IMR-90 (cell line): ENCODE measurements around the gene HCRTR1. TPM values are rescaled to one million over a fixed set of nuclear protein-coding genes. Genes with fewer than 3 reads are reported as not detected.

Source experiments
- ATAC-seq: fragments of 200-7000 bp; cut with Tn5 transposase; 2 replicates; pipeline ENCODE4 v1.9.1; 2020; ENCODE audit warnings: low read depth, mild to moderate bottlenecking, moderate library complexity
- BruUV-seq: library from RNA; stranded (reverse); fragments of 400-500 nt; replicated peaks from 2 replicates; lab custom pipeline; 2021; lab: Mats Ljungman, UMichigan
- CTCF ChIA-PET: fragments of 300-600 bp; formaldehyde crosslinking; extraction: SDS; loops from one replicate; lab custom pipeline; 2021; ENCODE audit warnings: antibody characterized with exemption; lab: Yijun Ruan, JAX
- POLR2A ChIA-PET: fragments of 300-600 bp; sonication (Branson Sonifier 250); formaldehyde crosslinking; loops from one replicate; lab custom pipeline; 2022; ENCODE audit warnings: antibody characterized with exemption; ENCODE audit not compliant: unreplicated experiment; lab: Charles Lee
- DNase-seq: peaks from one replicate; pipeline ENCODE4 v3.0.0; 2013
- H2AFZ ChIP-seq: replicated peaks from 2 replicates; pipeline ENCODE3; 2013; ENCODE audit warnings: low read length, mild to moderate bottlenecking; ENCODE audit not compliant: poor library complexity
- H2AK5ac ChIP-seq: 2 replicates; pipeline ENCODE4 v1.6.1; 2013; ENCODE audit warnings: low read depth, low read length, inconsistent platforms
- H2AK9ac ChIP-seq: replicated peaks from 2 replicates; pipeline ENCODE3; 2013; ENCODE audit warnings: mild to moderate bottlenecking, low read depth, low read length, moderate library complexity; ENCODE audit not compliant: poor library complexity
- H2BK120ac ChIP-seq: 2 replicates; pipeline ENCODE4 v1.6.1; 2013; ENCODE audit warnings: low read depth, low read length, inconsistent platforms
- H2BK15ac ChIP-seq: 3 replicates; pipeline ENCODE4 v1.6.1; 2013; ENCODE audit warnings: low read depth, low read length, inconsistent platforms
- H2BK20ac ChIP-seq: 2 replicates; pipeline ENCODE4 v1.6.1; 2013; ENCODE audit warnings: low read depth, mild to moderate bottlenecking, inconsistent platforms, low read length, moderate library complexity
- H2BK5ac ChIP-seq: 2 replicates; pipeline ENCODE4 v1.6.1; 2013; ENCODE audit warnings: mild to moderate bottlenecking, low read depth, low read length, inconsistent platforms; ENCODE audit not compliant: poor library complexity, severe bottlenecking
- H3K14ac ChIP-seq: replicated peaks from 2 replicates; pipeline ENCODE4 v1.6.1; 2013; ENCODE audit warnings: low read depth, low read length, inconsistent platforms
- H3K18ac ChIP-seq: 2 replicates; pipeline ENCODE4 v1.6.1; 2013; ENCODE audit warnings: low read depth, low read length, control low read depth
- H3K23ac ChIP-seq: 2 replicates; pipeline ENCODE4 v1.6.1; 2013; ENCODE audit warnings: low read depth, low read length, inconsistent platforms
- H3K27ac ChIP-seq: 2 replicates; pipeline ENCODE4 v1.5.1; 2013; ENCODE audit warnings: mild to moderate bottlenecking, control low read depth, low read length; ENCODE audit not compliant: insufficient read depth
- H3K27me3 ChIP-seq: 2 replicates; pipeline ENCODE4 v1.6.1; 2013; ENCODE audit warnings: low read length; ENCODE audit not compliant: control insufficient read depth, insufficient read depth
- H3K36me3 ChIP-seq: 2 replicates; pipeline ENCODE4 v1.6.1; 2013; ENCODE audit warnings: low read length, mixed read lengths; ENCODE audit not compliant: control insufficient read depth, insufficient read depth
- H3K4ac ChIP-seq: 2 replicates; pipeline ENCODE4 v1.6.1; 2013; ENCODE audit warnings: low read depth, low read length, inconsistent platforms
- H3K4me1 ChIP-seq: 2 replicates; pipeline ENCODE4 v1.6.1; 2013; ENCODE audit warnings: low read length, mixed read lengths; ENCODE audit not compliant: control insufficient read depth, insufficient read depth
- H3K4me2 ChIP-seq: 2 replicates; pipeline ENCODE4 v1.6.1; 2013; ENCODE audit warnings: low read depth, mild to moderate bottlenecking, control low read depth, low read length, moderate library complexity
- H3K4me3 ChIP-seq: 2 replicates; pipeline ENCODE4 v1.5.1; 2013; ENCODE audit warnings: low read depth, mild to moderate bottlenecking, control low read depth, low read length, moderate library complexity; ENCODE audit not compliant: insufficient read depth
- H3K56ac ChIP-seq: 2 replicates; pipeline ENCODE4 v1.6.1; 2013; ENCODE audit warnings: low read length, inconsistent platforms; ENCODE audit not compliant: insufficient read depth; ENCODE audit errors: extremely low read depth
- H3K79me1 ChIP-seq, 2 experiments: 2 replicates each; pipeline ENCODE4 v1.6.1; 2013; ENCODE audit warnings: low read length in 2 of 2, inconsistent platforms in 1 of 2, low read depth in 1 of 2
- H3K9ac ChIP-seq: 2 replicates; pipeline ENCODE4 v1.6.1; 2013; ENCODE audit warnings: low read depth, low read length, control low read depth
- H3K9me1 ChIP-seq: 2 replicates; pipeline ENCODE4 v1.6.1; 2013; ENCODE audit warnings: low read length, inconsistent platforms; ENCODE audit not compliant: insufficient read depth
- H3K9me3 ChIP-seq: 2 replicates; pipeline ENCODE4 v1.6.1; 2013; ENCODE audit warnings: low read length; ENCODE audit not compliant: control insufficient read depth, insufficient read depth
- H4K20me1 ChIP-seq: 2 replicates; pipeline ENCODE4 v1.6.1; 2013; ENCODE audit warnings: low read length, inconsistent platforms; ENCODE audit not compliant: insufficient read depth
- H4K5ac ChIP-seq: 2 replicates; pipeline ENCODE4 v1.6.1; 2013; ENCODE audit warnings: mild to moderate bottlenecking, low read depth, low read length, control low read depth
- H4K8ac ChIP-seq, 2 experiments: 2 replicates each; pipeline ENCODE4 v1.6.1; 2013; ENCODE audit warnings: low read depth in 2 of 2, low read length in 2 of 2, control low read depth in 1 of 2, inconsistent platforms in 1 of 2
- H4K91ac ChIP-seq: 2 replicates; pipeline ENCODE4 v1.6.1; 2013; ENCODE audit warnings: low read depth, low read length, inconsistent platforms; ENCODE audit not compliant: insufficient read depth
- CHD1 ChIP-seq: IDR thresholded peaks from 2 replicates; pipeline ENCODE4 v1.6.1; 2012; ENCODE audit warnings: low read depth, low read length, improper control_type of control experiment
- ELK1 ChIP-seq: fragments of 150-350 bp; IDR thresholded peaks from 2 replicates; pipeline ENCODE4 v1.6.1; 2016; ENCODE audit warnings: low read depth, mild to moderate bottlenecking, low read length, moderate library complexity, borderline replicate concordance
- FOS ChIP-seq: fragments of 150-350 bp; IDR thresholded peaks from 2 replicates; pipeline ENCODE4 v1.6.1; 2016; ENCODE audit warnings: low read depth, low read length
- MAFK ChIP-seq: IDR thresholded peaks from 2 replicates; pipeline ENCODE4 v1.6.1; 2012; ENCODE audit warnings: low read depth, low read length, improper control_type of control experiment
- MXI1 ChIP-seq: IDR thresholded peaks from 2 replicates; pipeline ENCODE4 v1.6.1; 2012; ENCODE audit warnings: low read depth, mild to moderate bottlenecking, low read length, moderate library complexity, borderline replicate concordance
- NFE2L2 ChIP-seq: fragments of 150-350 bp; IDR thresholded peaks from 2 replicates; pipeline ENCODE4 v1.6.1; 2016; ENCODE audit warnings: low read depth, mild to moderate bottlenecking, low read length
- POLR2A ChIP-seq: IDR thresholded peaks from 2 replicates; pipeline ENCODE4 v1.6.1; 2012; ENCODE audit warnings: mild to moderate bottlenecking, low read depth, low read length
- RAD21 ChIP-seq: IDR thresholded peaks from 2 replicates; pipeline ENCODE4 v1.6.1; 2012; ENCODE audit warnings: low read length, improper control_type of control experiment
- RCOR1 ChIP-seq: IDR thresholded peaks from 2 replicates; pipeline ENCODE4 v1.6.1; 2012; ENCODE audit warnings: mild to moderate bottlenecking, low read length, improper control_type of control experiment; ENCODE audit not compliant: insufficient replicate concordance
- RFX5 ChIP-seq: IDR thresholded peaks from 2 replicates; pipeline ENCODE4 v1.8.0; 2012; ENCODE audit warnings: low read depth, mild to moderate bottlenecking, low read length, moderate library complexity
- SMC3 ChIP-seq: fragments of 150-350 bp; IDR thresholded peaks from 2 replicates; pipeline ENCODE4 v1.6.1; 2016; ENCODE audit warnings: low read depth, mild to moderate bottlenecking, antibody characterized with exemption, low read length, moderate library complexity
- WGBS, 2 experiments: methylation state at CpG; one replicate each; pipeline versions ENCODE4 v1.1.5 to v1.1.7; 2013; ENCODE audit warnings: missing lambda C conversion rate in 2 of 2; ENCODE audit not compliant: insufficient read length in 1 of 2; ENCODE audit errors: extremely low coverage in 2 of 2; 5-methylcytosine and 5-hydroxymethylcytosine counted together
- dilution Hi-C: fragments of 300-500 bp; cut with HindIII; formaldehyde crosslinking; loops from one replicate; pipeline ENCODE4 v1.14.3; 2018; ENCODE audit warnings: low sequenced_read_pairs; ENCODE audit not compliant: unreplicated experiment
- in situ Hi-C: fragments of 300-500 bp; cut with MboI; formaldehyde crosslinking; loops from 3 replicates; pipeline ENCODE4 v1.14.3; 2019; ENCODE audit warnings: low sequenced_read_pairs, inconsistent platforms, mixed read lengths
- intact Hi-C: fragments of 100-400 bp; cut with micrococcal nuclease; formaldehyde crosslinking; loops from 2 replicates; pipeline ENCODE4 v1.10.0; 2022
- polyA plus RNA-seq, 3 experiments: library from polyadenylated mRNA; depleted of rRNA; stranded (reverse); fragments of >200 nt; gene quantifications; 2 replicates each; pipeline ENCODE4 v1.2.3, GENCODE V29; 2012; ENCODE audit warnings: low replicate concordance in 1 of 3
- total RNA-seq: library from RNA; depleted of rRNA; stranded (reverse); fragments of >200 nt; gene quantifications from 2 replicates; pipeline ENCODE4 v1.2.3, GENCODE V29; 2012
- TF ChIP-seq, protein P1 (sequence below): conservative IDR thresholded peaks from 2 replicates; pipeline ENCODE4 v1.5.1; 2012; ENCODE audit warnings: mild to moderate bottlenecking, low read depth, low read length, improper control_type of control experiment

HCRTR1 gene
- total and polyA plus RNA-seq, 2 of the 4 experiments (the other 2 are of a cell fraction): not detected

DNA sequence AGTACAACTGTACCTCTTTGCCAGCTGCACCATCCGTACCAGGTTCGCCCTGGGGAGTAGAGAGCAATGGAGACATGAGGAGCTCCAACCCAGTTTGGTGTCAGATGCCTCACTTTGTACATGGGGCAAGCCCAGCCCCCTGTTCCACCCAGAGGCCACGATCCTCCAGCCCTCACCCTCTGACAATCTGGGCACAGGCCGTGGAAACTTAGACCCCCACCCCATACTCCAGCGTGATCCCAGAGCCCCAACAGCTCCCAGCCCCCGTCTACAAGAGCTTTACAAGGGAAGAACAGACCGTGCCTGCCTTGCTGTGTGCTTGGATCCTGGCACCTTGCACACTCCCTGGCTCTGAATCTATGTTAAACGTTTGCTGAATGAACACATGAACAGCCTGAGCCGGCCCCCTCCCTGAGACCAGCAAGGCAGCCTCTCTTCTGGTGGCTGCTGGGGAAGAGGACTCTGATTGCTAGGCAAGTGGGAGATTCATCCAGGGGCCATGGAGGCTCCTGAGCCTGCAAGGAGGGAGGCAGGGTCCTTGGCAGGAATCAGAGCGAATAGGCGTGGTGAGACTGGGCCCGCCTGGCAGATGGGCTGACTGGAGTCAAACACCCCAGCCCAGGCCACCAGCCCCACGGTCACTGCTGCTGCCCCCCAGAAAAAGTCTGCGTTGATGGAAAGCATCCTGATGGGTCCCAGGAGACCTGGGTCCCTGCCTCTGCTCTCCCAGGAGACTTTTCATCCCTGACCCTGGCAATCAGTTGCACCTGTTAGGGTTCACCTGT is 39.7 kb downstream of the HCRTR1 start:
- H3K79me1 ChIP-seq: no peaks in the 10 kb centered on the region; a peak in 1 of 4 replicates
- BruUV-seq: no TSS peak
- H4K8ac ChIP-seq: no peak overlapping the region
- ATAC-seq (no peak), DNase-seq (no peak)
- H2BK15ac ChIP-seq: no peak overlapping the region
- H4K91ac ChIP-seq: no peak overlapping the region
- H3K9me3 ChIP-seq: no peaks in the 10 kb centered on the region
- in situ Hi-C loops: no loop called here
- no peak overlapping the region for H3K9ac ChIP-seq
- H2BK120ac ChIP-seq: no peak overlapping the region
- ChIA-PET CTCF (interaction anchor here (1.0 kb wide), 1 partner anchor 92 kb away, joined by 3 read pairs; no protein-coding TSS in a partner anchor), POLR2A (no interaction called here)
- no peaks in the 10 kb centered on the region for H3K4me1 ChIP-seq
- dilution Hi-C loops: no loop called here
- no peak overlapping the region for H2AK5ac ChIP-seq
- peaks cover 82% of the 10 kb centered on the region for H3K36me3 ChIP-seq
- no peak overlapping the region for H2BK5ac ChIP-seq
- H3K4me2 ChIP-seq: no peak overlapping the region
- H3K9me1 ChIP-seq: no peaks in the 10 kb centered on the region
- intact Hi-C loops: no loop called here
- H3K4ac ChIP-seq: no peak overlapping the region
- no peak overlapping the region for H2AK9ac ChIP-seq
- no peak overlapping the region for H4K5ac ChIP-seq
- no peak overlapping the region for H3K18ac ChIP-seq
- WGBS, 2 experiments: 85% methylated on average over 9 of the region's 14 CpGs; no CpG with 5 or more reads in 1 of the 2 experiments
- H3K27ac ChIP-seq: no peak overlapping the region
- H2BK20ac ChIP-seq: no peak overlapping the region
- H3K23ac ChIP-seq: no peak overlapping the region
- H3K14ac ChIP-seq: no peak overlapping the region
- H4K20me1 ChIP-seq: no peaks in the 10 kb centered on the region
- H3K4me3 ChIP-seq: no peak overlapping the region
- no peaks in the 10 kb centered on the region for H3K27me3 ChIP-seq
- H3K56ac ChIP-seq: no peak overlapping the region
- no peak overlapping the region for H2AFZ ChIP-seq
- TF ChIP-seq MAFK: no peak
- TF ChIP-seq NFE2L2: no peak
- TF ChIP-seq, protein P1, sequence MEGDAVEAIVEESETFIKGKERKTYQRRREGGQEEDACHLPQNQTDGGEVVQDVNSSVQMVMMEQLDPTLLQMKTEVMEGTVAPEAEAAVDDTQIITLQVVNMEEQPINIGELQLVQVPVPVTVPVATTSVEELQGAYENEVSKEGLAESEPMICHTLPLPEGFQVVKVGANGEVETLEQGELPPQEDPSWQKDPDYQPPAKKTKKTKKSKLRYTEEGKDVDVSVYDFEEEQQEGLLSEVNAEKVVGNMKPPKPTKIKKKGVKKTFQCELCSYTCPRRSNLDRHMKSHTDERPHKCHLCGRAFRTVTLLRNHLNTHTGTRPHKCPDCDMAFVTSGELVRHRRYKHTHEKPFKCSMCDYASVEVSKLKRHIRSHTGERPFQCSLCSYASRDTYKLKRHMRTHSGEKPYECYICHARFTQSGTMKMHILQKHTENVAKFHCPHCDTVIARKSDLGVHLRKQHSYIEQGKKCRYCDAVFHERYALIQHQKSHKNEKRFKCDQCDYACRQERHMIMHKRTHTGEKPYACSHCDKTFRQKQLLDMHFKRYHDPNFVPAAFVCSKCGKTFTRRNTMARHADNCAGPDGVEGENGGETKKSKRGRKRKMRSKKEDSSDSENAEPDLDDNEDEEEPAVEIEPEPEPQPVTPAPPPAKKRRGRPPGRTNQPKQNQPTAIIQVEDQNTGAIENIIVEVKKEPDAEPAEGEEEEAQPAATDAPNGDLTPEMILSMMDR: no peak
- no peak for TF ChIP-seq RFX5
- no peak for TF ChIP-seq CHD1
- TF ChIP-seq MXI1: no peak
- TF ChIP-seq FOS: no peak
- no peak for TF ChIP-seq RCOR1
- no peak for TF ChIP-seq SMC3
- no peak for TF ChIP-seq RAD21
- TF ChIP-seq ELK1: no peak
- no peak for TF ChIP-seq POLR2A
